Mesothelial cell of epicardium (in vitro differentiated cells): ENCODE measurements around the gene GRID2. TPM values are rescaled to one million over a fixed set of nuclear protein-coding genes. Genes with fewer than 3 reads are reported as not detected.

ENCODE experiments used
- DNase-seq, 2 experiments: peaks; one replicate each; pipeline ENCODE4 v3.0.0; 2021; ENCODE audit warnings: low spot score in 2 of 2; ENCODE audit not compliant: unreplicated experiment in 2 of 2
- H3K27ac Mint-ChIP-seq: 2 replicates; pipeline ENCODE4 v1.8.0; 2021; ENCODE audit warnings: mixed read lengths
- H3K27me3 Mint-ChIP-seq: 2 replicates; pipeline ENCODE4 v1.8.0; 2021; ENCODE audit warnings: low read depth, mixed read lengths
- H3K36me3 Mint-ChIP-seq: 2 replicates; pipeline ENCODE4 v1.8.0; 2021; ENCODE audit warnings: mixed read lengths
- H3K4me1 Mint-ChIP-seq: 2 replicates; pipeline ENCODE4 v1.8.0; 2021; ENCODE audit warnings: mixed read lengths
- H3K4me3 Mint-ChIP-seq: 2 replicates; pipeline ENCODE4 v1.8.0; 2021; ENCODE audit warnings: mild to moderate bottlenecking, moderate library complexity, mixed read lengths
- H3K9me3 Mint-ChIP-seq: 2 replicates; pipeline ENCODE4 v1.8.0; 2021; ENCODE audit warnings: mixed read lengths
- total RNA-seq: library from RNA; stranded (reverse); gene quantifications from 3 replicates; pipeline ENCODE4 v1.2.1, GENCODE V29; 2021
- TF ChIP-seq, protein P1 (sequence below): fragments of 200-600 bp; sonication (generic); IDR thresholded peaks from one replicate; pipeline ENCODE4 v1.5.0; 2021; ENCODE audit warnings: antibody characterized with exemption; ENCODE audit not compliant: unreplicated experiment

GRID2 gene
- total RNA-seq, 1 donor from 2014 or later = 3.1 TPM

DNA sequence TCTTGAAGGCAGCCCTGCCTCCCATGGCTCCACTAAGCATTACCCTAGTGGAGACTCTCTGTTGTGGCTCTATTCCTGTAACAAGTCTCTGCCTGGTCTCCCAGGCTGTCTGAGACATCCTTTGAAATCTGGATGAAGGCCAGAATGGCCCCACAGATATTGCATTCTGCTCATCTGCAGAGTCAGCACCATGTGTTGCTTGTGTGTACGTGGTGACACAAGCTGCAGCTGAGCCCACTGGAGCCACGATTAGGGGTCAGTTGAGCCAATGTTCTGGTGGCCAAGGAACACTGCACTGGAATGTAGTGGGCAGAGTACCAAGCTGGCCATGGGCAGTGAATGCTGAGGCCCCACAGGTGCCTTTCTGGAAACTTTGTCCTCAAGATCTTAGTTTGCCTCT is 29.2 kb downstream of the GRID2 start:
- Mint-ChIP-seq H3K4me1 (peaks cover 33% of the 10 kb centered on the region), H3K27ac (no peak overlapping the region), H3K4me3 (no peak overlapping the region), H3K9me3 (no peaks in the 10 kb centered on the region), H3K36me3 (no peaks in the 10 kb centered on the region), H3K27me3 (no peaks in the 10 kb centered on the region)
- no peak for DNase-seq
- TF ChIP-seq, protein P1, sequence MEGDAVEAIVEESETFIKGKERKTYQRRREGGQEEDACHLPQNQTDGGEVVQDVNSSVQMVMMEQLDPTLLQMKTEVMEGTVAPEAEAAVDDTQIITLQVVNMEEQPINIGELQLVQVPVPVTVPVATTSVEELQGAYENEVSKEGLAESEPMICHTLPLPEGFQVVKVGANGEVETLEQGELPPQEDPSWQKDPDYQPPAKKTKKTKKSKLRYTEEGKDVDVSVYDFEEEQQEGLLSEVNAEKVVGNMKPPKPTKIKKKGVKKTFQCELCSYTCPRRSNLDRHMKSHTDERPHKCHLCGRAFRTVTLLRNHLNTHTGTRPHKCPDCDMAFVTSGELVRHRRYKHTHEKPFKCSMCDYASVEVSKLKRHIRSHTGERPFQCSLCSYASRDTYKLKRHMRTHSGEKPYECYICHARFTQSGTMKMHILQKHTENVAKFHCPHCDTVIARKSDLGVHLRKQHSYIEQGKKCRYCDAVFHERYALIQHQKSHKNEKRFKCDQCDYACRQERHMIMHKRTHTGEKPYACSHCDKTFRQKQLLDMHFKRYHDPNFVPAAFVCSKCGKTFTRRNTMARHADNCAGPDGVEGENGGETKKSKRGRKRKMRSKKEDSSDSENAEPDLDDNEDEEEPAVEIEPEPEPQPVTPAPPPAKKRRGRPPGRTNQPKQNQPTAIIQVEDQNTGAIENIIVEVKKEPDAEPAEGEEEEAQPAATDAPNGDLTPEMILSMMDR = no peak

DNA sequence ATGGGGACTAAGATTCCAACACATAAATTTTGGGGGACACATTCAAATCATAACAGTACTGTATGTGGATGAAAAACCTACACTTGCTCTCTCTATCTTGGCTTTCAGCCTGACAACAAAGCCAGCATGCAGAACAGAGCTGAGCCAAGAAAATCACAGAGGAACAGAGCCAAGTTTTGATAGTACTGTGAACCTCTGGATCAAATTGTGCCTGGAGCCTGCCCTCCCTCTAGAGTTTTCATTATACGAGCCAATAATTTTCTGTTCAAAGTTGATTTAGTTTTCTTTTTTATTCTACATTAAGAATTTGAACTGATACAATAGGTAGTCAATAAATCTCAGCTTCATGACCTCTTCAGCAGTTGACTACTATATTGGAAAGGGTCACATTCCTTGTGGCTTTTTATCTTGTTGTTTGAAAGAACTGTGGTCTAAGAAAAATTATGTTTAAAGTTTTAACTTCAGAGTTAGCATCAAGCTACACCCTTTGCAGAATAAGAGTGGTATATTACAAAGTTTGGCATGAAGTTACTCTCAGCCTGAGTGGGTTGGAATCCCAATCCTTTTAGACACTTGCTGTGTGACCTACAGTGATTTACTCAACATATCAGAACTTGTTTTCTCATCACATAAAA is 31.1 kb downstream of the GRID2 start:
- Mint-ChIP-seq H3K27me3 (no peaks in the 10 kb centered on the region), H3K9me3 (no peaks in the 10 kb centered on the region), H3K4me3 (no peak overlapping the region), H3K4me1 (peaks cover 26% of the 10 kb centered on the region), H3K36me3 (no peaks in the 10 kb centered on the region), H3K27ac (peak overlapping the region; percentile 12)
- no peak for DNase-seq
- TF ChIP-seq, protein P1 = no peak

DNA sequence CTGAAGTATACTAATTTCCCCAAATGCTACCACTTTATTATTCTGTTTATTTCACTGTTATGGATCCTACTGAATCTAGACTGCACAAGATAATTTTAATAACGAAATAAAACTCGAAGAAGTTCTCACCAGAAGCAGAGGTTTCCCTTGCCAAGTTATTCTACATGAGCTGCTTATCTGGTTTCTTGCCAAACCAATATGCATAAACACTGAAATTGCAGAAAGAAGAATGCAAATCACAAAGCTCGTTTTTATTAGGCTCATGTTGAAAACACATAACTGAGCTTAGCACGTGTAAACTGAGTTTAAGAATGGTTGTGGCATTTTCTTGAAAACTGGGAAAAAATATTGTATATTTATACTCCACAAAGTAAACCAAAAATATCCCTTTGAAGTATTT is 35.9 kb downstream of the GRID2 start:
- Mint-ChIP-seq H3K27ac (no peak overlapping the region), H3K4me1 (peaks cover 8% of the 10 kb centered on the region), H3K27me3 (no peaks in the 10 kb centered on the region), H3K4me3 (no peak overlapping the region), H3K9me3 (no peaks in the 10 kb centered on the region), H3K36me3 (no peaks in the 10 kb centered on the region)
- no peak for DNase-seq
- TF ChIP-seq, protein P1 = no peak

DNA sequence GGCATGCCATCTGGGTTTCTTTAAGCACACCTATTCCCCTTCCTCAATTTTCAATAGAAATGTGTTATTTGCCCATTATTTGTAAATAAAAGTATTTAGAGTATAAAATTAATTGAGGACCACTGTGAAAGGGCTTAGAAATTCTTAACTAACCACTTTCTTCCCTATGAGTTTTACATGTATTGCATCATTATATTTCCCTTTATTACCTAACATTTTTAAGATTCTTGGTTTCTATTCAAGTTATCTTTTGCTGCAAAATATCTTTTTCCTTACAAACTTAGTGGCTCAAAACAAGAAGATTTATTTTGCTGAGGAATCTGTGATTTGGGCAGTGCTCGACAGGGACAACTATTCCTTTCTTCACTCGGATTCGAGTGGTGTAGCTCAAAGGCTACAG is 40.5 kb downstream of the GRID2 start:
- Mint-ChIP-seq H3K4me3 (no peak overlapping the region), H3K36me3 (no peaks in the 10 kb centered on the region), H3K27ac (no peak overlapping the region), H3K9me3 (no peaks in the 10 kb centered on the region), H3K27me3 (no peaks in the 10 kb centered on the region), H3K4me1 (no peaks in the 10 kb centered on the region)
- TF ChIP-seq, protein P1 = no peak
- no peak for DNase-seq

DNA sequence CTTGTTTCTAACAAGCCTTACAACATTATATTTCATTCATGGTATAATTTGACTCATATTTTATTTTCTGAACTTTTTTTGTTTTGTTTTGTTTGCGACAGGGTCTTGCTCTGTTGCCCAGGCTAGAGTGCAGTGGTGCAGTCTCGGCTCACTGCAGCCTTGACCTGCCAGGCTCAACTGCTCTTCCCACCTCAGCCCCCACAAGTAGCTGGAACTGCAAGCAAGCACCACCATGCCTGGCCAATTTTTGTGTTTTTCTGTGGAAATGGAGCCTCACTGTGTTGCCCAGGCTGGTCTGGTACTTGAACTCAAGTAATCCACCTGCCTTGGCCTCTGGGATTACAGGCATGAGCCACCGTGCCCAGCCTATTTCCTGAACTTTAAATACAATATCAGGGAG is 42.5 kb downstream of the GRID2 start:
- Mint-ChIP-seq H3K36me3 (no peaks in the 10 kb centered on the region), H3K4me1 (no peaks in the 10 kb centered on the region), H3K27me3 (no peaks in the 10 kb centered on the region), H3K4me3 (no peak overlapping the region), H3K27ac (no peak overlapping the region), H3K9me3 (no peaks in the 10 kb centered on the region)
- TF ChIP-seq, protein P1 = no peak
- no peak for DNase-seq

DNA sequence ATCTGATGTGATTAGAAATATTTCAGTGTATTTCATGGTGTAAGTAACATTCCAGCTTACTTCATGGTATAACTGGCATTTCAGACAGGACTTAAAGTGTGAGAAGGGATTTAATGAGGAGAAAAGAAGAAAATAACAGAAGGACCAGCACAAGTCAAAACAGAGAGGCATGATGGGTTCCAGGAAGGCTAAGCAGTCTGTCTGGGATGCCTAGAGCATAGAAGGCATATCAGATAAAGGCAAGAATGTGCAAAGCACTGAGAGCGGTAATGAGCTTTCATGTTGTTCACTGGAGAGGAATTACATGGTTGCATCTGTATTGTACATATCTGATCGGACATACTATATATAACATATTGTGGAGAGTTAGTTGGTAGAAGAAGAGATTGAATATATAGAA is 54.2 kb downstream of the GRID2 start:
- Mint-ChIP-seq H3K27ac (no peak overlapping the region), H3K4me1 (peaks cover 6% of the 10 kb centered on the region), H3K36me3 (no peaks in the 10 kb centered on the region), H3K9me3 (no peaks in the 10 kb centered on the region), H3K4me3 (no peak overlapping the region), H3K27me3 (no peaks in the 10 kb centered on the region)
- TF ChIP-seq, protein P1 = no peak
- DNase-seq = no peak
